ENCODE measurements around the gene ZIM2.

ZIM2 gene

GRCh38 chr19:56811480-56811879 lies 29.0 kb downstream of the ZIM2 start:
- no peak for TF ChIP-seq CTCF (IDR thresholded peaks at IDR 0.05; ENCODE audit: control insufficient read depth, extremely low read depth, insufficient read depth)
- no peak for DNase-seq (ENCODE audit: low read depth)
- no peak overlapping the region for H3K4me3 ChIP-seq (ENCODE audit: low read depth, low read length)

GRCh38 chr19:56810260-56810659 lies 30.3 kb downstream of the ZIM2 start:
- no peak for DNase-seq (ENCODE audit: low read depth)
- no peak overlapping the region for H3K4me3 ChIP-seq (ENCODE audit: low read depth, low read length)
- TF ChIP-seq CTCF (IDR thresholded peaks at IDR 0.05; ENCODE audit: control insufficient read depth, extremely low read depth, insufficient read depth): no peak

- TF ChIP-seq CTCF (IDR thresholded peaks at IDR 0.05; ENCODE audit: control insufficient read depth, extremely low read depth, insufficient read depth): no peak
- H3K4me3 ChIP-seq (ENCODE audit: low read depth, low read length): no peak overlapping the region
- no peak for DNase-seq (ENCODE audit: low read depth)
Observed at GRCh38 chr19:56808717-56809392, 31.7 kb downstream of the ZIM2 start.

GRCh38 chr19:56806639-56807038 lies 33.9 kb downstream of the ZIM2 start:
- no peak overlapping the region for H3K4me3 ChIP-seq (ENCODE audit: low read depth, low read length)
- no peak for TF ChIP-seq CTCF (IDR thresholded peaks at IDR 0.05; ENCODE audit: control insufficient read depth, extremely low read depth, insufficient read depth)
- DNase-seq (ENCODE audit: low read depth): no peak

GRCh38 chr19:56778351-56778750 lies 62.2 kb downstream of the ZIM2 start:
- H3K4me3 ChIP-seq (ENCODE audit: low read depth, low read length): no peak overlapping the region
- no peak for TF ChIP-seq CTCF (IDR thresholded peaks at IDR 0.05; ENCODE audit: control insufficient read depth, extremely low read depth, insufficient read depth)
- no peak for DNase-seq (ENCODE audit: low read depth)

- no peak for DNase-seq (ENCODE audit: low read depth)
- no peak overlapping the region for H3K4me3 ChIP-seq (ENCODE audit: low read depth, low read length)
- no peak for TF ChIP-seq CTCF (IDR thresholded peaks at IDR 0.05; ENCODE audit: control insufficient read depth, extremely low read depth, insufficient read depth)
Observed at GRCh38 chr19:56769650-56770049, 70.9 kb downstream of the ZIM2 start.

GRCh38 chr19:56765137-56765536 lies 75.4 kb downstream of the ZIM2 start:
- peak overlapping the region; percentile 81 for H3K4me3 ChIP-seq (ENCODE audit: low read depth, low read length)
- peak; percentile 35 for DNase-seq (ENCODE audit: low read depth)
- TF ChIP-seq CTCF (IDR thresholded peaks at IDR 0.05; ENCODE audit: control insufficient read depth, extremely low read depth, insufficient read depth): 0 out of 2 replicates have a peak, but pooled peaks have one; percentile 0

All from LNCaP clone FGC (cell line).